ENCODE measurements around the gene PPT1. TPM values are rescaled to one million over a fixed set of nuclear protein-coding genes. Genes with fewer than 3 reads are reported as not detected.

The PPT1 gene
- total RNA-seq, 2 donors from 2014 or later = 86.2 to 126 TPM

- Histone ChIP-seq H3K36me3 (no peaks in the 10 kb centered on the region), H3K27me3 (replicated peaks; ENCODE audit: insufficient read depth) (no peaks in the 10 kb centered on the region), H3K4me1 (replicated peaks) (no peaks in the 10 kb centered on the region), H3K9me3 (no peaks in the 10 kb centered on the region), H3K4me3 (no peak overlapping the region), H3K27ac (no peak overlapping the region)
- 47% methylated on average over 2 of the region's 2 CpGs for WGBS
- no peak for DNase-seq (ENCODE audit: low spot score)
- TF ChIP-seq POLR2AphosphoS5 (IDR thresholded peaks at IDR 0.05) (no peak), CTCF (IDR thresholded peaks at IDR 0.05) (no peak), POLR2A (IDR thresholded peaks at IDR 0.05) (no peak)
- intact Hi-C loops (cut with DNase I) = no loop called here
These were observed 36.8 kb upstream of the PPT1 start for GRCh38 chr1:40133839-40134238.

DNA sequence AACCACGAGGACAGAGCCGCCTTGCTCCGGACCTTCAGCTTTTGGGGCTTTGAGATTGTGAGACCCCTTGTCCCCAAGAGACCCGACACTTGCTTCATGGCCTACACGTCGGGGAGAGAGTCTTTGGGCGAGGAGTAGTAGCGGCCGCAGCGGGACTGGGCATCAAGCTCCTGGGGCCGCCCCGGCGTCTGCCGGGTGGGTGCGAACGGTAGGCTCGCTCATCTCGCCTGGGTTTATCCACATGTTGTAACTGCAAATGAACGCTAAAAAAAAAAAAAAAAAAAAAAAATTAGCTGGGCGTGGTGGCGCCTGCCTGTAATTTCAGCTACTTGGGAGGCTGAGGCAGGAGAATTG lies 36.2 kb upstream of the PPT1 start:
- WGBS = 81% methylated on average over 21 of the region's 21 CpGs

GRCh38 chr1:40132383-40133311 lies 35.6 kb upstream of the PPT1 start:
- H3K36me3 ChIP-seq = no peaks in the 10 kb centered on the region
- WGBS = 50% methylated on average over 44 of the region's 44 CpGs
- H3K4me1 ChIP-seq (replicated peaks) = no peaks in the 10 kb centered on the region
- TF ChIP-seq POLR2A (IDR thresholded peaks at IDR 0.05) (no peak), CTCF (IDR thresholded peaks at IDR 0.05) (no peak), POLR2AphosphoS5 (IDR thresholded peaks at IDR 0.05) (no peak)
- DNase-seq (ENCODE audit: low spot score) = no peak
- intact Hi-C loops (cut with DNase I) = no loop called here
- H3K9me3 ChIP-seq = no peaks in the 10 kb centered on the region
- H3K27ac ChIP-seq = no peak overlapping the region
- H3K4me3 ChIP-seq = no peak overlapping the region
- H3K27me3 ChIP-seq (replicated peaks; ENCODE audit: insufficient read depth) = no peaks in the 10 kb centered on the region

More for the DNA sequence above, 36.2 kb upstream of the PPT1 start:
- no peak for DNase-seq (ENCODE audit: low spot score)
- Histone ChIP-seq H3K4me3 (no peak overlapping the region), H3K36me3 (no peaks in the 10 kb centered on the region), H3K27me3 (replicated peaks; ENCODE audit: insufficient read depth) (no peaks in the 10 kb centered on the region), H3K4me1 (replicated peaks) (no peaks in the 10 kb centered on the region), H3K9me3 (no peaks in the 10 kb centered on the region), H3K27ac (no peak overlapping the region)
- intact Hi-C loops (cut with DNase I) = no loop called here
- TF ChIP-seq CTCF (IDR thresholded peaks at IDR 0.05) (no peak), POLR2A (IDR thresholded peaks at IDR 0.05) (no peak), POLR2AphosphoS5 (IDR thresholded peaks at IDR 0.05) (no peak)

DNA sequence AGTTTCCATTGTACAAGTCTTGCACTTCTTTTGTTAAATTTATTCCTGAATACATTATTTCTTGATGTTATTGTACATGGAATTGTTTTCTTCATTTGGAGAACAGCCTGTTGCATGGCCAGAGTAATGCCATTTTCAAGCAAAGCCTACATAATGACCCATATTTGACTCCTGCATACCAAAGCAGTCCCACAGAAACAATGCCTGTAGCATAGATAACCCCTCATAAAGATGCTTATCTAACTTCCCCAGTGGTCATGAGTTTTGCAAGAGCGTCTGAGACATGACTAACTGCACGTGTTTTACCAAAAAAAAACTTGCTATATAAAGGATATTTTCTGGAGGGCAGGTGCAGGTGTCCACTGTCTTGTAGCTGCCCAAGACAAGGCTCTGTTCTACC lies 33.8 kb upstream of the PPT1 start:
- no peak for TF ChIP-seq CTCF (IDR thresholded peaks at IDR 0.05)
- no peak for TF ChIP-seq POLR2A (IDR thresholded peaks at IDR 0.05)
- no peak for TF ChIP-seq POLR2AphosphoS5 (IDR thresholded peaks at IDR 0.05)
- intact Hi-C loops (cut with DNase I) = no loop called here
- H3K36me3 ChIP-seq = no peaks in the 10 kb centered on the region
- no peak overlapping the region for H3K4me3 ChIP-seq
- H3K4me1 ChIP-seq (replicated peaks) = no peaks in the 10 kb centered on the region
- DNase-seq (ENCODE audit: low spot score) = no peak
- WGBS = 11% methylated on average over 2 of the region's 2 CpGs
- no peak overlapping the region for H3K27ac ChIP-seq
- no peaks in the 10 kb centered on the region for H3K27me3 ChIP-seq (replicated peaks; ENCODE audit: insufficient read depth)
- H3K9me3 ChIP-seq = no peaks in the 10 kb centered on the region

- Histone ChIP-seq H3K9me3 (no peaks in the 10 kb centered on the region), H3K4me3 (no peak overlapping the region), H3K27me3 (replicated peaks; ENCODE audit: insufficient read depth) (no peaks in the 10 kb centered on the region), H3K27ac (no peak overlapping the region), H3K4me1 (replicated peaks) (no peaks in the 10 kb centered on the region), H3K36me3 (no peaks in the 10 kb centered on the region)
- DNase-seq (ENCODE audit: low spot score) = no peak
- TF ChIP-seq POLR2AphosphoS5 (IDR thresholded peaks at IDR 0.05) = no peak
- TF ChIP-seq CTCF (IDR thresholded peaks at IDR 0.05) = no peak
- TF ChIP-seq POLR2A (IDR thresholded peaks at IDR 0.05) = no peak
- intact Hi-C loops (cut with DNase I) = no loop called here
These were observed 25.8 kb upstream of the PPT1 start for GRCh38 chr1:40122855-40123254.

All from prostate gland (tissue), 2 donors.